Vagina (tissue), 2 donors: ENCODE data around the gene XAGE3. TPM values are rescaled to one million over a fixed set of nuclear protein-coding genes. Genes with fewer than 3 reads are reported as not detected.

Experiments
- DNase-seq, 2 donors: peaks; one replicate each; pipeline ENCODE4 v3.0.0-alpha.2; 2017; ENCODE audit errors: extremely low spot score in 2 of 2
- H3K27ac ChIP-seq: fragments of 200-600 bp; sonication (generic); one replicate; pipeline ENCODE4 v1.5.1; 2019
- H3K27me3 ChIP-seq: fragments of 200-600 bp; sonication (generic); one replicate; pipeline ENCODE4 v1.5.1; 2019
- H3K36me3 ChIP-seq, 2 donors: fragments of 200-600 bp; sonication (generic); one replicate each; pipeline ENCODE4 v1.5.1; 2017 to 2019
- H3K4me1 ChIP-seq: fragments of 200-600 bp; sonication (generic); one replicate; pipeline ENCODE4 v1.5.1; 2019
- H3K4me3 ChIP-seq, 2 donors: fragments of 200-600 bp; sonication (generic); 1 replicate in 1 of 2; 2 replicates in 1 of 2; pipeline ENCODE4 v1.5.1; 2016 to 2019
- H3K9me3 ChIP-seq: fragments of 200-600 bp; sonication (generic); one replicate; pipeline ENCODE4 v1.5.1; 2019
- POLR2A ChIP-seq, 2 donors: fragments of 450-650 bp; IDR thresholded peaks; one replicate each; pipeline ENCODE4 v1.6.1; 2017; ENCODE audit warnings: antibody characterized with exemption in 2 of 2, mild to moderate bottlenecking in 2 of 2, moderate library complexity in 2 of 2
- POLR2AphosphoS5 ChIP-seq, 2 donors: sonication (generic); formaldehyde crosslinking; IDR thresholded peaks; one replicate each; pipeline ENCODE4 v1.9.0; 2017; ENCODE audit warnings: antibody characterized with exemption in 2 of 2, mild to moderate bottlenecking in 2 of 2, low read depth in 1 of 2; ENCODE audit not compliant: insufficient read depth in 1 of 2
- intact Hi-C: fragments of 100-400 bp; cut with DNase I; formaldehyde crosslinking; loops from one replicate; pipeline ENCODE4 v1.15.1; 2023
- total RNA-seq: library from RNA; depleted of rRNA; stranded (reverse); fragments of >200 nt; gene quantifications from one replicate; pipeline ENCODE4 v1.2.3, GENCODE V29; 2016
- TF ChIP-seq, protein P1 (sequence below), 3 experiments: fragments of 450-650 bp in 2 of 3; fragments of 200-600 bp in 1 of 3; sonication (generic) in 1 of 3; IDR thresholded peaks; one replicate each; pipeline ENCODE4 v1.5.1; 2017 to 2019; ENCODE audit warnings: antibody characterized with exemption in 3 of 3, mild to moderate bottlenecking in 2 of 3, moderate library complexity in 2 of 3

Gene XAGE3
- total RNA-seq, 1 donor from 2014 or later: not detected

DNA sequence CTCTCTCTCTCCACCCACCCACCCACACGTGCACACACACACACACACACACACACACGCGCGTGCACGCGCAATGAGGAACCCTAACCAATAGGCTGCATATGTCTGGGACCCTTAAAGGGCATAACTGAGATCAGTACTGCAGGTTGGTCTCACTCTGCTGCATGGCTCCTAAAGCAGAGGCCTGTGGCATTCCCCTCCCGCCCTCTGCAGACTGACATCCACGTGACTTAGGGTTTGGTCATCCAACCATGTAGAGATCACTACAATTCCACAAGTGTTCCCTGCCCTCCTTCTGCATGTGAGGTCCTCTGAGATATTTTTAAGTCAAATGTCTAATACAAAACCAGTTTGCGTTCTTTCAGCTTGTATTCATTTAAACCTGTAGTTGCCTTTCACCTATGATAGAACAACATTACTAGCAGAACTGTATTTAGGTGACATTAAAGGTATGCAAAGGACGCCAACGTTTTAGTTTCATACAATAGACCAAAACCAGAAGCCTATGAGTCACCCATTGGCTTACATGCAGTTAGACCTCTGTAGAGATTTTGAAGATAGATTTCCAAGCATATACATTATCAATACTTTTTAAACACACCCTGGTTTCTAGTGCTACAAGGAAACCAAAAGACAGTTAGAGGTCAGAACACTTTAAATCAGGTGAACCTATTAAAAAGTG lies 46.7 kb downstream of the XAGE3 start:
- H3K9me3 ChIP-seq: no peaks in the 10 kb centered on the region
- DNase-seq: no peak
- intact Hi-C loops: no loop called here
- no peak overlapping the region for H3K27ac ChIP-seq
- H3K4me1 ChIP-seq: no peaks in the 10 kb centered on the region
- H3K4me3 ChIP-seq: no peak overlapping the region
- no peaks in the 10 kb centered on the region for H3K27me3 ChIP-seq
- H3K36me3 ChIP-seq: no peaks in the 10 kb centered on the region
- TF ChIP-seq, protein P1, sequence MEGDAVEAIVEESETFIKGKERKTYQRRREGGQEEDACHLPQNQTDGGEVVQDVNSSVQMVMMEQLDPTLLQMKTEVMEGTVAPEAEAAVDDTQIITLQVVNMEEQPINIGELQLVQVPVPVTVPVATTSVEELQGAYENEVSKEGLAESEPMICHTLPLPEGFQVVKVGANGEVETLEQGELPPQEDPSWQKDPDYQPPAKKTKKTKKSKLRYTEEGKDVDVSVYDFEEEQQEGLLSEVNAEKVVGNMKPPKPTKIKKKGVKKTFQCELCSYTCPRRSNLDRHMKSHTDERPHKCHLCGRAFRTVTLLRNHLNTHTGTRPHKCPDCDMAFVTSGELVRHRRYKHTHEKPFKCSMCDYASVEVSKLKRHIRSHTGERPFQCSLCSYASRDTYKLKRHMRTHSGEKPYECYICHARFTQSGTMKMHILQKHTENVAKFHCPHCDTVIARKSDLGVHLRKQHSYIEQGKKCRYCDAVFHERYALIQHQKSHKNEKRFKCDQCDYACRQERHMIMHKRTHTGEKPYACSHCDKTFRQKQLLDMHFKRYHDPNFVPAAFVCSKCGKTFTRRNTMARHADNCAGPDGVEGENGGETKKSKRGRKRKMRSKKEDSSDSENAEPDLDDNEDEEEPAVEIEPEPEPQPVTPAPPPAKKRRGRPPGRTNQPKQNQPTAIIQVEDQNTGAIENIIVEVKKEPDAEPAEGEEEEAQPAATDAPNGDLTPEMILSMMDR (IDR thresholded peaks at IDR 0.05): no peak
- TF ChIP-seq POLR2AphosphoS5 (IDR thresholded peaks at IDR 0.05; ENCODE audit: insufficient read depth in 1 of 2, low read depth in 1 of 2): no peak
- TF ChIP-seq POLR2A (IDR thresholded peaks at IDR 0.05): no peak

DNA sequence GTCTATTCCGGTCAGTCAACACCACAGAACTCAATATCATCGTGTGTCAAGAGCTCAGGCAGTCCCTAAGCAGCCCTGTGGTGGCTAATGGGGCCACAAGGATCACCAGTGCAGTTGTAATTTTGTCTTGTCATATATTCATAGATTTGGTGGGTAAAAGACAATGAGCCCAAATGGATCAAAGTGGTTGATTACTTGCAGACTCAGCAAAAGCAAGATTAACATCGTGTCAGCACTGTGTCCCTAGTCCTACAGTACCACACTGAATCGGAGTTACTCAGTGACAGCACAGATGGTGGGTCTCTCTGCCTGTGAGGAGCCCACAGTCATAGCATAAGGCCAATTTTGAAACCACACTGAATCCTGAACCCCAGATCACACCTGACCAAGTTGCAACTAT lies 48.1 kb downstream of the XAGE3 start:
- Histone ChIP-seq H3K27ac (no peak overlapping the region), H3K9me3 (no peaks in the 10 kb centered on the region), H3K4me1 (no peaks in the 10 kb centered on the region), H3K36me3 (no peaks in the 10 kb centered on the region), H3K27me3 (no peaks in the 10 kb centered on the region), H3K4me3 (no peak overlapping the region)
- intact Hi-C loops: no loop called here
- no peak for DNase-seq
- TF ChIP-seq POLR2A (IDR thresholded peaks at IDR 0.05) (no peak), POLR2AphosphoS5 (IDR thresholded peaks at IDR 0.05; ENCODE audit: insufficient read depth in 1 of 2, low read depth in 1 of 2) (no peak)
- TF ChIP-seq, protein P1 (IDR thresholded peaks at IDR 0.05): no peak

Other genes with a start within 250 kb of the XAGE3 start
- not detected for gene SSX7, start 213.2 kb downstream of the XAGE3 start, total RNA-seq
- gene SSX2, start 160.9 kb downstream of the XAGE3 start, total RNA-seq: not detected
- not detected for gene SSX2B, start 116.8 kb downstream of the XAGE3 start, total RNA-seq
- not detected for gene SPANXN5, start 70.7 kb downstream of the XAGE3 start, total RNA-seq
- gene XAGE5, start 56.8 kb downstream of the XAGE3 start, total RNA-seq: not detected
- 18.7 TPM for gene FAM156B, start 29.2 kb upstream of the XAGE3 start, total RNA-seq
- gene FAM156A, start 90.4 kb upstream of the XAGE3 start, total RNA-seq: 14.7 TPM
- 2.2 TPM for gene GPR173, start 180.7 kb upstream of the XAGE3 start, total RNA-seq
- 85.9 TPM for gene TSPYL2, start 214.3 kb upstream of the XAGE3 start, total RNA-seq
- gene KANTR, start 226.1 kb upstream of the XAGE3 start, total RNA-seq: 35.8 TPM